K562 (cell line): Measurements from ENCODE around the gene REM2.

ENCODE experiments used
- ARNT ChIP-seq, 2 experiments: fragments of 450-650 bp; IDR thresholded peaks; 2 replicates each; pipeline ENCODE4 v1.6.1; 2016; ENCODE audit warnings: mild to moderate bottlenecking in 1 of 2
- BACH1 ChIP-seq: fragments of 200-800 bp; sonication (Bioruptor generic); IDR thresholded peaks from 2 replicates; pipeline ENCODE4 v1.6.1; 2016; ENCODE audit warnings: missing genetic modification characterization, missing compliant biosample characterization
- ETV6 ChIP-seq, 3 experiments: fragments of 150-350 bp in 1 of 3; sonication (generic) in 1 of 3; formaldehyde crosslinking in 1 of 3; IDR thresholded peaks; 2 replicates each; pipeline versions ENCODE4 v1.6.1 to v1.8.0; 2014 to 2022; ENCODE audit warnings: borderline replicate concordance in 2 of 3, low read depth in 2 of 3, antibody characterized with exemption in 1 of 3, low read length in 1 of 3, mild to moderate bottlenecking in 1 of 3, missing genetic modification reagents in 1 of 3
- NFIC ChIP-seq: fragments of 450-650 bp; IDR thresholded peaks from 2 replicates; pipeline ENCODE4 v1.6.1; 2017; ENCODE audit warnings: mild to moderate bottlenecking, inconsistent platforms
- SAFB2 ChIP-seq: fragments of 200-400 bp; formaldehyde crosslinking; IDR thresholded peaks from 2 replicates; pipeline ENCODE4 v1.6.1; 2018; ENCODE audit warnings: borderline replicate concordance, low read length, low read depth, moderate library complexity; ENCODE audit not compliant: severe bottlenecking
- ZNF217 ChIP-seq: sonication (generic); formaldehyde crosslinking; IDR thresholded peaks from 2 replicates; pipeline ENCODE4 v1.8.0; 2022; ENCODE audit warnings: mild to moderate bottlenecking, missing genetic modification reagents
- TF ChIP-seq, protein P1 (sequence below): fragments of 250-450 bp; sonication (Bioruptor Pico); IDR thresholded peaks from 2 replicates; pipeline ENCODE4 v1.5.1; 2021; ENCODE audit warnings: mild to moderate bottlenecking
- TF ChIP-seq, protein P2 (sequence below): sonication (generic); formaldehyde crosslinking; IDR thresholded peaks from 2 replicates; pipeline ENCODE4 v1.8.0; 2022; ENCODE audit warnings: mild to moderate bottlenecking, missing genetic modification reagents, borderline replicate concordance

DNA sequence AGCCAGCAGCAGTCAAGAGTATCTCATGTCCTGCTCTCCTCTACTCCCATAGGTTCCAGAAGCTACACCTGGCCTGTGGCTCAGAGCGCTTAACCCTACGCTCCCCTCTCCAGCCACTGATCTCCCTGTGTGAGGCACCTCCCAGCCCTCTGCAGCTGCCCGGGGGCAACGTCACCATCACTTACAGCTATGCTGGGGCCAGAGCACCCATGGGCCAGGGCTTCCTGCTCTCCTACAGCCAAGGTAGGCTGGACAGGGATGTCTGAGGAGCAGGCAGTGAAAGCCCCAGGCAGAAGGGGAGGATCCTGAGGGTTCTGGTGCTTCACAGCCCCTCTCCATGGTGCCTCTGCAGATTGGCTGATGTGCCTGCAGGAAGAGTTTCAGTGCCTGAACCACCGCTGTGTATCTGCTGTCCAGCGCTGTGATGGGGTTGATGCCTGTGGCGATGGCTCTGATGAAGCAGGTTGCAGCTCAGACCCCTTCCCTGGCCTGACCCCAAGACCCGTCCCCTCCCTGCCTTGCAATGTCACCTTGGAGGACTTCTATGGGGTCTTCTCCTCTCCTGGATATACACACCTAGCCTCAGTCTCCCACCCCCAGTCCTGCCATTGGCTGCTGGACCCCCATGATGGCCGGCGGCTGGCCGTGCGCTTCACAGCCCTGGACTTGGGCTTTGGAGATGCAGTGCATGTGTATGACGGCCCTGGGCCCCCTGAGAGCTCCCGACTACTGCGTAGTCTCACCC, 7.8 kb upstream of the REM2 start:
- no peak for TF ChIP-seq BACH1
- TF ChIP-seq, protein P1, sequence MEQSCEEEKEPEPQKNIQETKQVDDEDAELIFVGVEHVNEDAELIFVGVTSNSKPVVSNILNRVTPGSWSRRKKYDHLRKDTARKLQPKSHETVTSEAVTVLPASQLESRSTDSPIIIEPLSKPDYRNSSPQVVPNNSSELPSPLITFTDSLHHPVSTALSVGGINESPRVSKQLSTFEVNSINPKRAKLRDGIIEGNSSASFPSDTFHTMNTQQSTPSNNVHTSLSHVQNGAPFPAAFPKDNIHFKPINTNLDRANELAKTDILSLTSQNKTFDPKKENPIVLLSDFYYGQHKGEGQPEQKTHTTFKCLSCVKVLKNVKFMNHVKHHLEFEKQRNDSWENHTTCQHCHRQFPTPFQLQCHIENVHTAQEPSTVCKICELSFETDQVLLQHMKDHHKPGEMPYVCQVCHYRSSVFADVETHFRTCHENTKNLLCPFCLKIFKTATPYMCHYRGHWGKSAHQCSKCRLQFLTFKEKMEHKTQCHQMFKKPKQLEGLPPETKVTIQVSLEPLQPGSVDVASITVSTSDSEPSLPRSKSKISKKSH (CRISPR knock-in tag): no peak
- TF ChIP-seq SAFB2: no peak
- TF ChIP-seq, protein P2, sequence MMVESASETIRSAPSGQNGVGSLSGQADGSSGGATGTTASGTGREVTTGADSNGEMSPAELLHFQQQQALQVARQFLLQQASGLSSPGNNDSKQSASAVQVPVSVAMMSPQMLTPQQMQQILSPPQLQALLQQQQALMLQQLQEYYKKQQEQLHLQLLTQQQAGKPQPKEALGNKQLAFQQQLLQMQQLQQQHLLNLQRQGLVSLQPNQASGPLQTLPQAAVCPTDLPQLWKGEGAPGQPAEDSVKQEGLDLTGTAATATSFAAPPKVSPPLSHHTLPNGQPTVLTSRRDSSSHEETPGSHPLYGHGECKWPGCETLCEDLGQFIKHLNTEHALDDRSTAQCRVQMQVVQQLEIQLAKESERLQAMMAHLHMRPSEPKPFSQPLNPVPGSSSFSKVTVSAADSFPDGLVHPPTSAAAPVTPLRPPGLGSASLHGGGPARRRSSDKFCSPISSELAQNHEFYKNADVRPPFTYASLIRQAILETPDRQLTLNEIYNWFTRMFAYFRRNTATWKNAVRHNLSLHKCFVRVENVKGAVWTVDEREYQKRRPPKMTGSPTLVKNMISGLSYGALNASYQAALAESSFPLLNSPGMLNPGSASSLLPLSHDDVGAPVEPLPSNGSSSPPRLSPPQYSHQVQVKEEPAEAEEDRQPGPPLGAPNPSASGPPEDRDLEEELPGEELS: no peak
- TF ChIP-seq ARNT (IDR thresholded peaks at IDR 0.05): no peak
- no peak for TF ChIP-seq ETV6 (IDR thresholded peaks at IDR 0.05; ENCODE audit: borderline replicate concordance in 1 of 2, low read depth in 2 of 2, low read length in 1 of 2)
- TF ChIP-seq ETV6 (CRISPR knock-in tag; IDR thresholded peaks at IDR 0.05; ENCODE audit: borderline replicate concordance): no peak
- no peak for TF ChIP-seq NFIC
- no peak for TF ChIP-seq ZNF217 (CRISPR knock-in tag)
